M059J (cell line): Measurements from ENCODE around the gene HCFC1. TPM values are rescaled to one million over a fixed set of nuclear protein-coding genes. Genes with fewer than 3 reads are reported as not detected.
A peak's percentile ranks its signal among the peaks of the same experiment; 100 is the strongest.
"Not testable (repeated sequence)": the region's sequence is repeated elsewhere in the genome, so short reads cannot be mapped to it uniquely, and the experiment has no call there.

Experiments used
- DNase-seq: peaks from one replicate; pipeline ENCODE4 v3.0.0-alpha.2; 2012; ENCODE audit warnings: low read depth
- total RNA-seq: library from RNA; depleted of rRNA; stranded (reverse); fragments of >200 nt; shearing (Covaris generic); gene quantifications from 2 replicates; pipeline ENCODE4 v1.2.3, GENCODE V29; 2014

Gene HCFC1
- total RNA-seq, 1 experiment from 2014 or later, result 72.3 TPM

- no peak for DNase-seq
These were observed 36.9 kb upstream of the HCFC1 start for GRCh38 chrX:154008521-154008920.

GRCh38 chrX:154006947-154007346 lies 35.3 kb upstream of the HCFC1 start:
- DNase-seq, result no peak

GRCh38 chrX:154004315-154004714 lies 32.7 kb upstream of the HCFC1 start:
- no peak for DNase-seq

GRCh38 chrX:154002215-154002719 lies 30.6 kb upstream of the HCFC1 start:
- DNase-seq, result peak; percentile 87

GRCh38 chrX:154000051-154000450 lies 28.4 kb upstream of the HCFC1 start:
- no peak for DNase-seq

- DNase-seq, result no peak
These were observed 27.9 kb upstream of the HCFC1 start for GRCh38 chrX:153999359-154000037.

- DNase-seq, result no peak
These were observed 23.9 kb upstream of the HCFC1 start for GRCh38 chrX:153995504-153995903.

- DNase-seq, result not testable (repeated sequence)
These were observed 22.8 kb upstream of the HCFC1 start for GRCh38 chrX:153994398-153994797.

GRCh38 chrX:153993978-153994377 lies 22.4 kb upstream of the HCFC1 start:
- DNase-seq, result no peak

- no peak for DNase-seq
These were observed 21.5 kb upstream of the HCFC1 start for GRCh38 chrX:153993079-153993478.

- DNase-seq, result no peak
These were observed 20.6 kb upstream of the HCFC1 start for GRCh38 chrX:153992180-153992579.

- DNase-seq, result no peak
These were observed 19.5 kb upstream of the HCFC1 start for GRCh38 chrX:153991013-153991580.

- no peak for DNase-seq
These were observed 18.5 kb upstream of the HCFC1 start for GRCh38 chrX:153989973-153990655.

GRCh38 chrX:153988493-153988892 lies 16.9 kb upstream of the HCFC1 start:
- no peak for DNase-seq

GRCh38 chrX:153984351-153985178 lies 12.9 kb upstream of the HCFC1 start:
- no peak for DNase-seq

- no peak for DNase-seq
These were observed 11.7 kb upstream of the HCFC1 start for GRCh38 chrX:153983321-153983801.

- no peak for DNase-seq
These were observed 10.3 kb upstream of the HCFC1 start for GRCh38 chrX:153981771-153982533.

GRCh38 chrX:153981231-153981630 lies 9.6 kb upstream of the HCFC1 start:
- DNase-seq, result no peak

- DNase-seq, result not testable (repeated sequence)
These were observed 8.8 kb upstream of the HCFC1 start for GRCh38 chrX:153980394-153980793.

GRCh38 chrX:153974726-153975286 lies 3.2 kb upstream of the HCFC1 start:
- DNase-seq, result no peak
